H4 (cell line): ENCODE results near the gene ZNF260. TPM values are rescaled to one million over a fixed set of nuclear protein-coding genes. Genes with fewer than 3 reads are reported as not detected.

Source experiments
- DNase-seq: peaks from one replicate; pipeline ENCODE4 v3.0.0-alpha.2; 2015; ENCODE audit warnings: low spot score
- total RNA-seq: library from RNA; depleted of rRNA; stranded (reverse); fragments of >200 nt; shearing (Covaris generic); gene quantifications from 2 replicates; pipeline ENCODE4 v1.2.3, GENCODE V29; 2014; rRNA removed

The ZNF260 gene
- total RNA-seq, 1 experiment from 2014 or later = 13.2 TPM

GRCh38 chr19:36489920-36490415 lies 38.1 kb downstream of the ZNF260 start:
- no peak for DNase-seq

GRCh38 chr19:36489118-36489919 lies 38.8 kb downstream of the ZNF260 start, which contains the start of gene ZNF566:
TSS of gene ZNF566 (minus strand) at chr19:36489561. CDS start at chr19:36476557, 13,004 bp downstream.
- peak; percentile 97 for DNase-seq

DNA sequence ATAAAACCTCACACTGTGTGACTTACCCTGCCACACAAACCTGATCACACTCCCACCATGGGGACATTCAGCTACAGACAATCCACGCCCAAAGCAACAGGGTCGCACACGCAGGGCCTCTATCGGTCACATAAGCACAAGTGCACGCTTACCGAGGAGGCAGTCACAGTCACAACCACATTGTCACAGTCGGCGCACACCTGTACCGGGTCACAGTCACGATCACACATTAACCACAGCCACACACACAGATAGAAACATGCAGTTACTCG lies 39.3 kb downstream of the ZNF260 start:
- no peak for DNase-seq

GRCh38 chr19:36488118-36488845 lies 39.8 kb downstream of the ZNF260 start:
- DNase-seq = no peak

DNA sequence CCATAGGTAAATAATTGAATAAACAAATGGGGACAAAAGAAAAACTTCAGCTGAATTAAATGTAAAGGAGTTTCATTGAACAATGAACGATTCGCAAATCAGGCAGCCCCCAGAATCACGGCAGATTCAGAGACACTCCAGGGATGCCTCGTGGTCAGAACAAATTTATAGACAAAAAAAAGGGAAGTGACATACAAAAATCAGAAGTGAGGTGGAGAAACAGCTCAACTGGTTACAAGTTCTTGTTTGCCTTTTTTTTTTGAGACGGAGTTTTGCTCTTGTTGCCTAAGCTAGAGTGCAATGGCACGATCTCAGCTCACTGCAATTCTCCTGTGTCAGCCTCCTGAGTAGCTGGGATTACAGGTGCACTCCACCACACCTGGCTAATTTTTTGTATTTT lies 44.4 kb downstream of the ZNF260 start:
- no peak for DNase-seq

DNA sequence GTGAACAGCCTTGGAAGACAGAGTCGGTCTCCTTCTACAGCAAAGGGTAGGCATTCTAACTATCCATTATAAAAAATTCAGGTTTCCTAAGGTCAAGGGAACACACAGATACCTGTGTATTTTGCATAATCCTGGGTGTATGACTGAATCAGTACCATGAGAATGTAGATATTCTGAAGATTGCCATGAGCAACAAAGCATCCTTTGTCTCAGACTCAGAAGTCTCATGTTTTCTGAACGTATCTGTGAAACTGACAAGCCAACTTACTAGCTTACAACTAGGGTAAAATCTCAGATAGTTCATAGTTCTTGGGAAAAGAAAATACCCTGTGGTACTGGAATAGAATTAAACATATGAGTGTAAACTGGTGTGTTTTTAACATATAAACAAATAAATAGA lies 45.2 kb downstream of the ZNF260 start:
- DNase-seq = no peak

Other genes with a start within 250 kb of the ZNF260 start
- 1.5 and 2.2 TPM in 2 replicates for gene ZFP14, start 149.1 kb downstream of the ZNF260 start, total RNA-seq
- 0.88 and 3.7 TPM in 2 replicates for gene ZFP82, start 109.6 kb downstream of the ZNF260 start, total RNA-seq
- gene ZNF566, start 38.7 kb downstream of the ZNF260 start, total RNA-seq = 7.3 and 11.9 TPM in 2 replicates
- gene ZNF529, start 45.0 kb upstream of the ZNF260 start, total RNA-seq = 2.7 and 3.7 TPM in 2 replicates
- gene ZNF382, start 77.0 kb upstream of the ZNF260 start, total RNA-seq = 0.06 and 0.21 TPM in 2 replicates
- gene ZNF461, start 138.6 kb upstream of the ZNF260 start, total RNA-seq = 6.7 and 10.1 TPM in 2 replicates
- gene ZNF567, start 159.3 kb upstream of the ZNF260 start, total RNA-seq = 5.5 and 8.1 TPM in 2 replicates
- 6.3 and 7.0 TPM in 2 replicates for gene ZNF850, start 244.5 kb upstream of the ZNF260 start, total RNA-seq